ENCODE data around the gene ZNF407.

DNA sequence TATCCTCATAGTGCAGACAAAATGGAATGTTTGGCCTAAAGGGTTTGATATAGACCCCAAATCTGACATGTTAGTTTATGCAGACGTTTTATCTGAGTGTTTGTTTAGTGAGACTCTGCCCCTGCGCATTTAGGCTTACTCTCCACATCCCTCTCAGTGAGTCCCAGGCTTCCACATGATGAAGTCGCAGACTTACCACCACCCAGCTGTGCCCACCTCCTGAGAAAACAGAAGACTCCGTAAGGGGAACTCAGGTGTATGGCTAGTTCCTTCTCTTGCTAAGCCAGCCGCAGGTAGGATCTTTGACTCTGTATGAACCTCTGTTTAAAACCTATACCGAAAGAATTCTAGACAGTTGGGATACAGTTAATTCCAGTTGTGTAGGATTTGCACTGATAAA lies 338.7 kb downstream of the ZNF407 start:
- TF ChIP-seq, protein P1, sequence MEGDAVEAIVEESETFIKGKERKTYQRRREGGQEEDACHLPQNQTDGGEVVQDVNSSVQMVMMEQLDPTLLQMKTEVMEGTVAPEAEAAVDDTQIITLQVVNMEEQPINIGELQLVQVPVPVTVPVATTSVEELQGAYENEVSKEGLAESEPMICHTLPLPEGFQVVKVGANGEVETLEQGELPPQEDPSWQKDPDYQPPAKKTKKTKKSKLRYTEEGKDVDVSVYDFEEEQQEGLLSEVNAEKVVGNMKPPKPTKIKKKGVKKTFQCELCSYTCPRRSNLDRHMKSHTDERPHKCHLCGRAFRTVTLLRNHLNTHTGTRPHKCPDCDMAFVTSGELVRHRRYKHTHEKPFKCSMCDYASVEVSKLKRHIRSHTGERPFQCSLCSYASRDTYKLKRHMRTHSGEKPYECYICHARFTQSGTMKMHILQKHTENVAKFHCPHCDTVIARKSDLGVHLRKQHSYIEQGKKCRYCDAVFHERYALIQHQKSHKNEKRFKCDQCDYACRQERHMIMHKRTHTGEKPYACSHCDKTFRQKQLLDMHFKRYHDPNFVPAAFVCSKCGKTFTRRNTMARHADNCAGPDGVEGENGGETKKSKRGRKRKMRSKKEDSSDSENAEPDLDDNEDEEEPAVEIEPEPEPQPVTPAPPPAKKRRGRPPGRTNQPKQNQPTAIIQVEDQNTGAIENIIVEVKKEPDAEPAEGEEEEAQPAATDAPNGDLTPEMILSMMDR (IDR thresholded peaks at IDR 0.05 in 2 of 3, conservative IDR thresholded peaks at IDR 0.05 in 1 of 3; ENCODE audit: borderline replicate concordance in 1 of 3, insufficient read depth in 1 of 3, low read depth in 2 of 3, low read length in 2 of 3) = no peak
- TF ChIP-seq POLR2AphosphoS5 (IDR thresholded peaks at IDR 0.05; ENCODE audit: low read depth, low read length) (no peak), ZNF274 (IDR thresholded peaks at IDR 0.05; ENCODE audit: low read depth, low read length) (no peak), EZH2 (IDR thresholded peaks at IDR 0.05) (no peak), YY1 (IDR thresholded peaks at IDR 0.05; ENCODE audit: extremely low read depth, insufficient replicate concordance, low read depth, low read length) (no peak), EGR1 (IDR thresholded peaks at IDR 0.05; ENCODE audit: low read depth) (no peak), SP1 (IDR thresholded peaks at IDR 0.05; ENCODE audit: low read depth) (no peak), POLR2A (IDR thresholded peaks at IDR 0.05; ENCODE audit: borderline replicate concordance, extremely low read depth, insufficient read depth, insufficient read length) (no peak), ZFX (IDR thresholded peaks at IDR 0.05) (no peak), JUND (IDR thresholded peaks at IDR 0.05) (no peak)
- TF ChIP-seq, protein P2, sequence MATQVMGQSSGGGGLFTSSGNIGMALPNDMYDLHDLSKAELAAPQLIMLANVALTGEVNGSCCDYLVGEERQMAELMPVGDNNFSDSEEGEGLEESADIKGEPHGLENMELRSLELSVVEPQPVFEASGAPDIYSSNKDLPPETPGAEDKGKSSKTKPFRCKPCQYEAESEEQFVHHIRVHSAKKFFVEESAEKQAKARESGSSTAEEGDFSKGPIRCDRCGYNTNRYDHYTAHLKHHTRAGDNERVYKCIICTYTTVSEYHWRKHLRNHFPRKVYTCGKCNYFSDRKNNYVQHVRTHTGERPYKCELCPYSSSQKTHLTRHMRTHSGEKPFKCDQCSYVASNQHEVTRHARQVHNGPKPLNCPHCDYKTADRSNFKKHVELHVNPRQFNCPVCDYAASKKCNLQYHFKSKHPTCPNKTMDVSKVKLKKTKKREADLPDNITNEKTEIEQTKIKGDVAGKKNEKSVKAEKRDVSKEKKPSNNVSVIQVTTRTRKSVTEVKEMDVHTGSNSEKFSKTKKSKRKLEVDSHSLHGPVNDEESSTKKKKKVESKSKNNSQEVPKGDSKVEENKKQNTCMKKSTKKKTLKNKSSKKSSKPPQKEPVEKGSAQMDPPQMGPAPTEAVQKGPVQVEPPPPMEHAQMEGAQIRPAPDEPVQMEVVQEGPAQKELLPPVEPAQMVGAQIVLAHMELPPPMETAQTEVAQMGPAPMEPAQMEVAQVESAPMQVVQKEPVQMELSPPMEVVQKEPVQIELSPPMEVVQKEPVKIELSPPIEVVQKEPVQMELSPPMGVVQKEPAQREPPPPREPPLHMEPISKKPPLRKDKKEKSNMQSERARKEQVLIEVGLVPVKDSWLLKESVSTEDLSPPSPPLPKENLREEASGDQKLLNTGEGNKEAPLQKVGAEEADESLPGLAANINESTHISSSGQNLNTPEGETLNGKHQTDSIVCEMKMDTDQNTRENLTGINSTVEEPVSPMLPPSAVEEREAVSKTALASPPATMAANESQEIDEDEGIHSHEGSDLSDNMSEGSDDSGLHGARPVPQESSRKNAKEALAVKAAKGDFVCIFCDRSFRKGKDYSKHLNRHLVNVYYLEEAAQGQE (IDR thresholded peaks at IDR 0.05; ENCODE audit: low read depth) = no peak
